Measurements from ENCODE around the gene PLVAP. TPM values are rescaled to one million over a fixed set of nuclear protein-coding genes. Genes with fewer than 3 reads are reported as not detected.

The PLVAP gene
- total RNA-seq, 1 donor from 2014 or later, result 0.94 TPM

DNA sequence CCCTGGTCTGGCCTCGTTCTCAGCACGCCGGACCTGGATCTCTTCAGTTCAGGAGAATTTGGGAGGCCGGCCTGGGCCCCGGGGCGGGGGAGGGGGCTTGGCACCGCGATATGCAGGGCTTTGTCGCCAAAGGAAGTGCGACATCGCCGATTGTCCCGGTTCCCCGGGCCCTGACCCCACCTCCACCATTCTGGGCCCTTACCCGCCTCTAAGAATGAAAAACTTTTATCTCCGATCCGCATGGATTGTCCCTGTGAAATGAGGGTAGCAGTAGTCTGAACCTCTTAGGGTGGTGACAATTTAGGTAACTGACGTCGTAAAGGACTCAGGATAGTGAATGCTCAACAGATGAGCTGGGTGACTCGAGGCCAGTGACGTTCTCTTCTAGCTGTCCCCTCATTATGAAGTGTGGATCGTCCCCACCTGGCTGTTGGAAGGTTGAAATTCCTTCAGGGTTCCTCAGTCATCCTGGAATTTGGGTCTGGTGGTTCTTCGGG lies 67.1 kb downstream of the PLVAP start:
- DNase-seq (ENCODE audit: low spot score in 2 of 2, unreplicated experiment in 2 of 2), result no peak
- Mint-ChIP-seq H3K9me3 (no peaks in the 10 kb centered on the region), H3K27me3 (ENCODE audit: low read depth) (no peaks in the 10 kb centered on the region), H3K4me3 (peak overlapping the region; percentile 97), H3K4me1 (peaks cover 28% of the 10 kb centered on the region), H3K27ac (peak overlapping the region; percentile 94), H3K36me3 (peaks cover 7% of the 10 kb centered on the region)
- TF ChIP-seq, protein P1, sequence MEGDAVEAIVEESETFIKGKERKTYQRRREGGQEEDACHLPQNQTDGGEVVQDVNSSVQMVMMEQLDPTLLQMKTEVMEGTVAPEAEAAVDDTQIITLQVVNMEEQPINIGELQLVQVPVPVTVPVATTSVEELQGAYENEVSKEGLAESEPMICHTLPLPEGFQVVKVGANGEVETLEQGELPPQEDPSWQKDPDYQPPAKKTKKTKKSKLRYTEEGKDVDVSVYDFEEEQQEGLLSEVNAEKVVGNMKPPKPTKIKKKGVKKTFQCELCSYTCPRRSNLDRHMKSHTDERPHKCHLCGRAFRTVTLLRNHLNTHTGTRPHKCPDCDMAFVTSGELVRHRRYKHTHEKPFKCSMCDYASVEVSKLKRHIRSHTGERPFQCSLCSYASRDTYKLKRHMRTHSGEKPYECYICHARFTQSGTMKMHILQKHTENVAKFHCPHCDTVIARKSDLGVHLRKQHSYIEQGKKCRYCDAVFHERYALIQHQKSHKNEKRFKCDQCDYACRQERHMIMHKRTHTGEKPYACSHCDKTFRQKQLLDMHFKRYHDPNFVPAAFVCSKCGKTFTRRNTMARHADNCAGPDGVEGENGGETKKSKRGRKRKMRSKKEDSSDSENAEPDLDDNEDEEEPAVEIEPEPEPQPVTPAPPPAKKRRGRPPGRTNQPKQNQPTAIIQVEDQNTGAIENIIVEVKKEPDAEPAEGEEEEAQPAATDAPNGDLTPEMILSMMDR (IDR thresholded peaks at IDR 0.05; ENCODE audit: unreplicated experiment), result no peak

DNA sequence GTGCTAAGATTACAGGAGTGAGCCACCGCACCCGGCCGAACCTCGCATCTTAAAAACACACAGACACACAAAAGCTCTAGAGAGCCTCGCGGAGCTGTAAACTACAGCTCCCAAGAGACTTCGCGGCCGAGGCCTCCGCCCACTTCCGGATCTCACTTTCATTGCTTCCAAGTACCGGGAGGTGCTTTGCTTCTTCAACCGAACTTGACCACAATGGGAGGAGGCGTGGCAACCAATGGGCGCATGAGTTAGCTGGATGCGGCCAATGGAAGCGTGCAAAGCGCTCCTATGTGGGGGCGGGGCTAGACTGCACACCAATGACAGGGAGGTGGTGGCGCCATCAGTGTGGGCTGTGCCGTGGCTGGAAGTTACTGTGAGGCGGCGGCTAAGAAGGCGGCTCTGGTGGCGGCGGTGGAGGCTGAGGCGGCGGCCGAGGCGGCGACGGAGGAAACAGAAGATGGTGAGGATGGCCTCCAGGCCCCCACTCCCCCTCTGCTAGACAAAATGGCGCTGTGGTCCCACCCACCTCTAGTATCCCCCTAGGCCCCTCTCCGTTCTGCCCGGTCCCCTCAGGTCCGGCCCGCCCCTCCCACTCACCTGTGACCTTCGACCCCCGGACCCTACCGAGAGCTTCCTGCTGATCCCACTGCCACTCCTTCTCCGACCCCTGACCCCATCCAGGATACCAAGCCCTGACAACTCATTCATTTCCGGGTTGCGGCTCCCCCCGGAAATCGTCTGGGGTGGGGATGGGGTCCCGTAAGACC lies 67.8 kb downstream of the PLVAP start, which contains the start of gene DDA1:
Gene DDA1, plus strand, starts transcription at position 366 of the 767 bp plus-strand sequence. Its CDS starts 92 bp downstream, at position 458.
- peaks cover 7% of the 10 kb centered on the region for H3K36me3 Mint-ChIP-seq
- no peaks in the 10 kb centered on the region for H3K9me3 Mint-ChIP-seq
- peak within 1 kb of the TSS; percentile 97 for H3K4me3 Mint-ChIP-seq
- no peaks in the 10 kb centered on the region for H3K27me3 Mint-ChIP-seq (ENCODE audit: low read depth)
- peak; percentile 96 to 98 for DNase-seq (ENCODE audit: low spot score in 2 of 2, unreplicated experiment in 2 of 2)
- H3K4me1 Mint-ChIP-seq, result peaks cover 31% of the 10 kb centered on the region
- peak within 1 kb of the TSS; percentile 94 for H3K27ac Mint-ChIP-seq
- TF ChIP-seq, protein P1 (IDR thresholded peaks at IDR 0.05; ENCODE audit: unreplicated experiment), result no peak

DNA sequence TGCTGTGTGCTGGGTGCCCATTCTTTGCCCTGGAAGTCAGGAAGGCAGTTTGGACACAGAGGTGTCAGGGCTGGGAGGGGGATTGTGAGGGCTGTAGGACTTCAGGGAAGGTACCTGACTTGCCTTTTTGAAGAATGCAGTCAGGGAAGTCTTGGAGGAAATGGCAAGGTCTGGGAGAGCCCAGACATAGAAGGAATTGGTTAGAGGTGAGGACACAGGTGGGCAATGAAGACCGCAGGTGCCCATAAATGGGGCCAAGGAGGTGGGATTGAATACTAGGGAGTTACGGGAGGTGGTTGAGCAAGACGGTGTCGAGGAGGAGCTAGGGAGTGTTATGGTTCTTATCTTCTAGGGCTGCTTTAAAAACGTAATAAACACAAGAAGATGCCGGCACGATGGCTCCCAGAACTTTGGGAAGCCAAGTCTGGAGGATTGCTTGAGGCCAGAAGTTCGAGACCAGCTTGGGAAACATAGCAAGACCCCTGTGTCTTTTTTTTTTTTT lies 69.2 kb downstream of the PLVAP start:
- Mint-ChIP-seq H3K27me3 (ENCODE audit: low read depth) (no peaks in the 10 kb centered on the region), H3K36me3 (no peaks in the 10 kb centered on the region), H3K4me1 (peaks cover 37% of the 10 kb centered on the region), H3K9me3 (no peaks in the 10 kb centered on the region), H3K27ac (peak overlapping the region; percentile 68), H3K4me3 (peak overlapping the region; percentile 33)
- TF ChIP-seq, protein P1 (IDR thresholded peaks at IDR 0.05; ENCODE audit: unreplicated experiment), result no peak
- no peak for DNase-seq (ENCODE audit: low spot score in 2 of 2, unreplicated experiment in 2 of 2)

DNA sequence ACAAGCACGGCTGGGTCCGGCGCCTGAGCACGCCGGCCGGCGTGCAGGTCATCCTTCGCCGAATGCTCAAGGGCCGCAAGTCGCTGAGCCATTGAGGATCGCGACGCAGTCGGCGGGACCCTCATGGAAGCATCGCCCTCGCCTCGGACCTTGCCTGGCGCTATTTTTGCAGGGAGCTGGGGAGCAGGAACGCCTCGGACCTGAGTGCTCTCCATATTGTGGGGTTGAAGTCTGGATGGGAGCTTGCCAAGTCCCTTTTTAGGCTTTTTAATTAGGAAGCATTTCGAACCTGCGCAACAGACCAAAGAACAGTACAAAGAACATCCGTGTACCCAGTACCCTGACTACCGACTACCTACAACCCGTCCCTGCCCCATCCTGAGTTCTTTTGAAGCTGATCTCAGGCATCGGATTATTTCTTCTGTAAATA lies 70.8 kb downstream of the PLVAP start:
- Mint-ChIP-seq H3K27me3 (ENCODE audit: low read depth) (no peaks in the 10 kb centered on the region), H3K4me3 (peak overlapping the region; percentile 90), H3K27ac (peak overlapping the region; percentile 95), H3K36me3 (no peaks in the 10 kb centered on the region), H3K4me1 (peaks cover 44% of the 10 kb centered on the region), H3K9me3 (no peaks in the 10 kb centered on the region)
- DNase-seq (ENCODE audit: low spot score in 2 of 2, unreplicated experiment in 2 of 2), result no peak
- TF ChIP-seq, protein P1 (IDR thresholded peaks at IDR 0.05; ENCODE audit: unreplicated experiment), result no peak

DNA sequence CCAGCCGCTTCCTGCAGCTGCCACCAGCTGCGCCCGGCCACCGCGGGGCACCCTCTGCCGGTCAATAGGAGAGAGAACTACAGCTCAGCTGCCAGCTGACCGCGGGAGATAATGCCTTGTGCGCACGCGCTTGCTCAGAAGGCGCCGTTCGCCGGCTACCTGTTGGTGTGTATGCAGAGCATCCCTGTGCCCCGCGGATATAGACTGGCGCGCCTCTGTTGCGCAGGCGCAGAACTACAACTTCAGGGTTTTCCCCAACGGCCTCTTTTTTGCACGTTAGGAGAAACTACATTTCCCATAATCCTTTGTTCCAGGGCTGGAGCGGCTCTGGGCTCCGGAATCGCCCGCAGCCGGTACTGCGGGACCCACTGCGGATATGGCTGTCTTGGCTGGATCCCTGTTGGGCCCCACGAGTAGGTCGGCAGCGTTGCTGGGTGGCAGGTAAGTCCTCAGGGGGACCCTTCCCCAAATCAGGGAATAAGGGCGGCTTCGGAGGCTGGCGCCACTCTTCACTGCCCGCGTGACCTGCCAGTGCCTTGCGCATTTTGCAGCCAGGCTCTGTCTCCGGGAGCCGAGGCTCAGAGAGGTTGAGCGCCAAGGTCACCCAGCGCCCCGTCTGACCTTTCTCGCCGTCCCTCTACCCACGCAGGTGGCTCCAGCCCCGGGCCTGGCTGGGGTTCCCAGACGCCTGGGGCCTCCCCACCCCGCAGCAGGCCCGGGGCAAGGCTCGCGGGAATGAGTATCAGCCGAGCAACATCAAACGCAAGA lies 71.4 kb downstream of the PLVAP start, which contains the start of gene MRPL34:
Gene MRPL34, plus strand, starts transcription at position 356 of the 768 bp plus-strand sequence. Its CDS starts 21 bp downstream, at position 377.
- Mint-ChIP-seq H3K9me3 (no peaks in the 10 kb centered on the region), H3K4me3 (peak within 1 kb of the TSS; percentile 90), H3K36me3 (no peaks in the 10 kb centered on the region), H3K27ac (peak within 1 kb of the TSS; percentile 95), H3K27me3 (ENCODE audit: low read depth) (no peaks in the 10 kb centered on the region), H3K4me1 (peaks cover 43% of the 10 kb centered on the region)
- TF ChIP-seq, protein P1 (IDR thresholded peaks at IDR 0.05; ENCODE audit: unreplicated experiment), result no peak
- DNase-seq (ENCODE audit: low spot score in 2 of 2, unreplicated experiment in 2 of 2), result peak; percentile 95 to 97
